NCI-H2171 (cell line): ENCODE results near the gene MTM1.

Source experiments
- DNase-seq: peaks from one replicate; lab custom pipeline; 2025; lab: John Stamatoyannopoulos, UW

The MTM1 gene

DNA sequence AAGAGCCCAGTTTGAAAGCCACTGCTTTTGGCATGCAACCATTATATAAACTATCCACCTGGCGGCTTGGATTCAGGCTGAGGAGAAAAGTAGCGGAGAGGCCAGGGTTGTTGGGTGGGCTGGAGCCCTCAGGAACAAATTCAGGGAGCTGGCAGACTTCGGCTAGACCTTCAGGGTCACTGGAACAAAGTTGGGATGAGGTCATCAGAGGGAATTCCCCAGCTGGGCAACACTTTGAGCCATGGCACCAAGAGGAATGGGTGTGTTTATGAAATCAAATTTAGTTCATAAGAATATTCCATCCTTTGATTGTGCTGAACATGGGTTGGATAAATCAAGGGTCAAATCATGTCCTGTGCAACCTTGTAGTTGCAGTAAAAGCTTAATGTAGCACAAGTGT is 146.8 kb downstream of the MTM1 start:
- DNase-seq: no peak

DNA sequence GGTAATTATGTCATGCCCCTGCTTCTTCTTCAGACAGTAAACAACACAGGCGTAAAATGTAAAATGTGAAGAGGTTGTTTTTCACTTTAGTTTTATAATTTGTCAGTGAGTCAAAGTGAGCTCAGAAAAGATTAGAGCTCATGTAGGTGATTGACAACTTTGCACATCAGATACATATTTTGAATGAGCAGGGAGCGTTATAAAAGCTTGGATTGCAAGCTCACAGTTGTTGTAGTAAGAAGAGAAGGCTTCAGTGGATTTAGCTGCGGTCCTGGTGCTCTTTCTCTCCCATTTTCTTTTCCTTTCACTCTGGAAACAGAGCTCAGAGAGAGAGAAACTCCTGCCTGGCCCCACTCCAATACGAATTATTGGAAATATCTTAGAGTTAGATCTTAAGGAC is 151.2 kb downstream of the MTM1 start:
- no peak for DNase-seq
